ENCODE measurements around the gene PRRG2.

PRRG2 gene

GRCh38 chr19:49557641-49558325 is 23.3 kb upstream of the PRRG2 start:
- no peak for DNase-seq (ENCODE audit: low spot score)

- no peak for DNase-seq (ENCODE audit: low spot score)
Observed at GRCh38 chr19:49558591-49558990, 22.5 kb upstream of the PRRG2 start.

- no peak for DNase-seq (ENCODE audit: low spot score)
Observed at GRCh38 chr19:49559443-49559842, 21.7 kb upstream of the PRRG2 start.

- DNase-seq (ENCODE audit: low spot score): no peak
Observed at GRCh38 chr19:49559928-49560327, 21.2 kb upstream of the PRRG2 start.

GRCh38 chr19:49560358-49560900 is 20.7 kb upstream of the PRRG2 start:
- DNase-seq (ENCODE audit: low spot score): no peak

GRCh38 chr19:49564616-49565045 is 16.5 kb upstream of the PRRG2 start:
- no peak for DNase-seq (ENCODE audit: low spot score)

GRCh38 chr19:49565261-49565660 is 15.9 kb upstream of the PRRG2 start:
- no peak for DNase-seq (ENCODE audit: low spot score)

GRCh38 chr19:49566302-49566701 is 14.8 kb upstream of the PRRG2 start:
- no peak for DNase-seq (ENCODE audit: low spot score)

- DNase-seq (ENCODE audit: low spot score): peak; percentile 62
Observed at GRCh38 chr19:49567861-49568441, 13.2 kb upstream of the PRRG2 start.

GRCh38 chr19:49570138-49570856 is 10.8 kb upstream of the PRRG2 start:
- DNase-seq (ENCODE audit: low spot score): peak; percentile 88

- no peak for DNase-seq (ENCODE audit: low spot score)
Observed at GRCh38 chr19:49570997-49571676, 10.0 kb upstream of the PRRG2 start.

GRCh38 chr19:49573009-49573408 is 8.1 kb upstream of the PRRG2 start:
- DNase-seq (ENCODE audit: low spot score): no peak

- no peak for DNase-seq (ENCODE audit: low spot score)
Observed at GRCh38 chr19:49573425-49573824, 7.7 kb upstream of the PRRG2 start.

- DNase-seq (ENCODE audit: low spot score): no peak
Observed at GRCh38 chr19:49574206-49574755, 6.8 kb upstream of the PRRG2 start.

GRCh38 chr19:49579193-49579592 is 1.9 kb upstream of the PRRG2 start:
- no peak for DNase-seq (ENCODE audit: low spot score)

GRCh38 chr19:49579947-49580263 is 1.2 kb upstream of the PRRG2 start:
- DNase-seq (ENCODE audit: low spot score): peak; percentile 8

GRCh38 chr19:49580264-49581006 is 681 bp upstream of the PRRG2 start, which contains the start of gene NOSIP:
Gene NOSIP, minus strand, starts transcription at chr19:49580556. Its CDS starts 19,865 bp downstream, at chr19:49560691.
- peak; percentile 95 for DNase-seq (ENCODE audit: low spot score)

- no peak for DNase-seq (ENCODE audit: low spot score)
Observed at GRCh38 chr19:49583239-49583638, 2.1 kb downstream of the PRRG2 start.

GRCh38 chr19:49585023-49585422 is 3.9 kb downstream of the PRRG2 start:
- DNase-seq (ENCODE audit: low spot score): no peak

GRCh38 chr19:49587227-49587626 is 6.1 kb downstream of the PRRG2 start:
- DNase-seq (ENCODE audit: low spot score): no peak

GRCh38 chr19:49588365-49589122 is 7.4 kb downstream of the PRRG2 start:
- no peak for DNase-seq (ENCODE audit: low spot score)
